Hematopoietic multipotent progenitor cell treated with erythropoietin and hydrocortisone succinate and interleukin-3 and kit ligand, for 15 days (in vitro differentiated cells): ENCODE data around the gene FBXL2.

Source experiments
- DNase-seq: peaks from one replicate; pipeline ENCODE4 v3.0.0-alpha.2; 2015; ENCODE audit warnings: low spot score

FBXL2 gene

GRCh38 chr3:33277193-33277882 lies at the start of gene FBXL2:
Gene FBXL2 (plus strand): TSS chr3:33277442. CDS start chr3:33277513, 71 bp downstream.
- no peak for DNase-seq

- no peak for DNase-seq
Measured at GRCh38 chr3:33229066-33229465, 48.2 kb upstream of the FBXL2 start.

DNA sequence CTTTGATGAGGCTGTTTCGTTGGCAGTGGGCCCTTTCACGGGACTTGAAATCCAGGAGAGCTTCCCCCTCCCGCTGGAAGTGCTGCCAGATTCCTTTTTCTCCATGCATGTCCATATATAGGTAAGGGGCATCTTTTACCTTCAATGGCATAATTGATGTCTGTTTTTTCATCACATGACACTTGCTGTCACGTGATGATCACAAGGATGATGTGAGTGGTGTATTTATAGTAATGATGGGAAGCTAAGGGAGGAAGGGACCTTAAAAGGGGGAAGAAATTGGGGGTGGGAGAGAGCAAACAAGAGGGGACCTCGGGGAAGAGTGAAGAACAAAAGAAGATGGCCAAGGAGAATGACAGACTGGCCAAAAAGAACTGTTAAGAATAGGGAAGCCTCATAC lies 47.3 kb upstream of the FBXL2 start:
- no peak for DNase-seq

DNA sequence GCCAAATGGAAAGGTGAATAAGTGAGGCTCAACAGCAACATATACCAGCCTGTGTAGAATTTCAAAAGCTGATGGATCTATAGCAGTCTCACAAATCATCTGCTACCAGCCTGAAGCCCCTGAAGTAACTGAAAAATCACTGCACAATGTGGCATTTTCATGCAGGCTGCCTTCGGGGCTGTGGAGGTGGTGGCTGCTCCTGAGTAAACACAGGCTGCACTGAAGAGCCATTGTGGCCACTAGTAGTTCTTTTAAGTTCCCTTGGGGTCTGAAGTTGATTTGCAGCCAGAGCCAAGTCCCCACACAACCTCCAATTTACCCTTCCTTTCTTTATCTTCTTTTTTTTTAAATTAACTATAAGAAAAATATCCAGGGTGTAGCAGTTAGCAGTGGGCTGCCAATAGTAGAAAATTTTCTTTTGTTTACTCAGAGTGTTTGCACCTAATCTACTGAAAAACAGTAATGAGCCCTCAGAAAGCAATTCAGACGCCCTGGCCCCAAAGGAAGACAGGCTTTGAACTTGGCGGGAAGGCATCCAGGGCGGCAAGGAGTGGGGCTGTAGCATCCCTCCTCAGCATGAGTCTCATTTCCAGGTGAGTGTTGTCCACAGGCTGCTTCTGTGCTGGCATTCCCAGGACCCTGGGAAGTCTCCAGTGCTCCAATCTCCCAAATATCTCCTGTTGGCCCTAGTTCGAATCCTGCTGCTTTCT lies 45.3 kb upstream of the FBXL2 start:
- no peak for DNase-seq

DNA sequence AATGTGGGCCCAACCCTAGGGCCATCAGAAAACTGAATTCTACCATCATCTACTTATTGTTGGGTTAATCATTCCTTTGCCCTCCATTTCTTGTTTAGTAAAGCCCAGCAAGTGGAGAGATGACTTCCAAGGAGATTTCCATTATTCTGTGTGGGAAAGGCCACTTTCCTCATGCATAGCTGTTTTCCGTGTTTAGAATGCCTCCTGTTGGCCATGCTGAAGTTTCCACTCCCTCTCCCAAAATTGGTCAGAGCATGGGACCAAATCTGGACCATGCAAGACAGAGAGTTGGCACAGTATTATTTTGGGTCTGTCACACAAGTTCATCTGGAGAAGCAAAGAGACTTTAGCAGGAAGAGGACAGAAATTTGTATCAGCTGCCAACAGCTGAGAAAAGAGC lies 43.4 kb upstream of the FBXL2 start:
- no peak for DNase-seq

DNA sequence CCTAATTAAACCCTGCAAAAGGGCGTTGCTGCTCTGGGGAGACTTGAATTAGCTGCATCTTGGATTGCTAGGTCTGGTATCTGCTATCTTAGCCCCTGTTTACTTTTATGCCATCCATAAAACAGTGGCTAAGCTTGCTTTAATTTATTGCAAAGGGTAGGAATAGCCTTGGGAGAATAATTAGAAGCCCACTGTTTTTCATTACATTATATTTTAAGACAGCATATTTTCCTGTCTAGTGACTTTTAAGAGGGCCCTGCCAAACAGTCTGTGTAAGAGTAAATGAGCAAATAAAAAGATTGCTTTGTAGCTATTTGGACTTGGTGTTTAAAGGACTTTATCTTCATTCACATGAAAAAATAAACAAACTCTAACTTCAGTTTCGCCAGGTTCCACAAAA lies 41.2 kb upstream of the FBXL2 start:
- DNase-seq: no peak

GRCh38 chr3:33237439-33237838 lies 39.8 kb upstream of the FBXL2 start:
- no peak for DNase-seq

- no peak for DNase-seq
Measured at GRCh38 chr3:33238923-33239322, 38.3 kb upstream of the FBXL2 start.

GRCh38 chr3:33240261-33240660 lies 37.0 kb upstream of the FBXL2 start:
- no peak for DNase-seq

DNA sequence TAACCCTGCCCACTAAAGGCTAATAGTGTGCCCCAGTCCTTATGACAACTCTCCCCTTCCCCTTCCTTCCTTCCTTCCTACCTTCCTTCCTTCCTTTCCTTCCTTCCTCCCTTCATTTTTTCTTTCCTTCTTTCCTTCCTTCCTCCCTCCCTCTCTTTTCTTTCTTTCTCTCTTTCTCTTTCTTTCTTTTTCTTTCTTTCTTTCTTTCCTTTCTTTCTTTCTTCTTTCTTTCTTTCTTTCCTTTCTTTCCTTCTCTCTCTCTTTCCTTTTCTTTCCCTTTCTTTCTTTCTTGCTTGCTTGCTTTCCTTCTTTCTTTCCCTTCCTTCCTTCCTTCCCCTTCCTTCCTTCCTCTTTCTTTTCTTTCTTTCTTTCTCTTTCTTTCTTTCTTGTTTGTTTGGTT lies 30.5 kb upstream of the FBXL2 start:
- DNase-seq: no peak

DNA sequence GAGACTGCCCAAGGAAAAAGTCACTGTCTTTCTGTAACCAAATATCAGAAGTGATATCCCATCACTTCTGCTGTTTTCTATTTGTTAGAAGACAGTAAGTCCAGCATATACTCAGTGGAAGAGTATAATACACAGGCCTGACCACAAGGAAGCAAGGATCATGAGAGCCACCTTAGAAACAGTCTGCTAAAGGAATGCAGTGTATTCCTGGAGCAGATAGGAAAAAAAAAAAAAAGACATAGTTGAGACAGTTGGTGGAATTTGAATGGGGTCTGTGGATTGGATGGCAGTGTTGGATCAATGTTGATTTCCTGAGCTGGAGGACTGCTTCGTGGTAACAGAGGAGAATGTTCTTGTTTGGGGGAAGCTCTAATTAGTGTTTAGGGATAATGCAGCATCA lies 26.5 kb upstream of the FBXL2 start:
- no peak for DNase-seq

GRCh38 chr3:33256249-33256648 lies 21.0 kb upstream of the FBXL2 start:
- DNase-seq: no peak

- no peak for DNase-seq
Measured at GRCh38 chr3:33260104-33260503, 17.1 kb upstream of the FBXL2 start.

GRCh38 chr3:33269385-33269784 lies 7.9 kb upstream of the FBXL2 start:
- DNase-seq: no peak

GRCh38 chr3:33271324-33271723 lies 5.9 kb upstream of the FBXL2 start:
- DNase-seq: no peak

- no peak for DNase-seq
Measured at GRCh38 chr3:33273628-33274027, 3.6 kb upstream of the FBXL2 start.

- no peak for DNase-seq
Measured at GRCh38 chr3:33278163-33278562, 921 bp downstream of the FBXL2 start.

DNA sequence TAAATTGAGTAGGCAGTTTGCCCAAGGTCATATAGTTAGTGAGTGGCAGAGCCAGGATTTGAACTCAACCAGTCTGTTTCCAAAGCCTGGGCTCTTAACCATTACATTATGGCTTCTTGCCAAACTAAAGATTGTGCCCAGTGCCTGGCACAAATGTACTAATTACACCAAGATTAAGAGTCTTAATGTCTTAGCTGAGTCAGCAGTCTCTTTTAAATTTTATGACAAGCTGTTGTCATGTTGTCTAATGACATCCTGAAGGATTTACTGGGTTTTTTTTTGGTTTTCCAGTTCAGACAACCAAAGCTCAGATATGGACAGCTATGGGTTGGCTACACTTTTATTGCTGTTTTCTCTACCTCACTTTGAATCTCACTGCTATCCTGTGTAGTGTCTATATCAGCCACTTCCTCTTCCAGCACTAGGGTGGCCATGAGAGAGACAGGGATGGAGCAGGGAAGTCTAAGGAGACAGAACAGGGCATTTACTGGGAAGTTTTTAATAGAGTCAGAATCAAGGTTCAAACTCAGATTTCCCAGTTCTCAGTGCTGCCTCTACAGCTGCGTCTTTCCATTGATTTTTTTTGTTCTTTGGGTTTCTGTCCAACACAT lies 10.5 kb downstream of the FBXL2 start:
- DNase-seq: no peak

GRCh38 chr3:33299395-33300081 lies 22.3 kb downstream of the FBXL2 start:
- DNase-seq: no peak

DNA sequence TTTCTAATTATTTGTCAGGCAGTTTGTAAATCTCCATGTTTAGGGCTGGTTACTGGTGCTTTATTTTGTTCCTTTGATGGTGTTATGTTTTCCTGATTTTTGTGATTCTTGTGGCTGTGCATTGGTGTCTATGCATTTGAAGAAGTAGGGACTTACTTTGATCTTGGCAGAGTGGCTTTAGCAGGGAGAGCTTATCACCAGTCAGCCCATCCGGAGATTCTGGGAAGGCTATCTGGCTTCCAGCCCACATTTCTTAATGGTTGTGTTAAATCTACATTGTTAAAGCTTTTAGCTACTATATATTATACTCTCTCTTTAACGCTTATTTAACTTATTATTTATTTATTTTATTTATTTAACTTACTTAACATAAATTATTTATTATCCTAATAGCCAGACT lies 35.1 kb downstream of the FBXL2 start:
- DNase-seq: no peak

GRCh38 chr3:33313331-33313730 lies 36.1 kb downstream of the FBXL2 start:
- DNase-seq: no peak

DNA sequence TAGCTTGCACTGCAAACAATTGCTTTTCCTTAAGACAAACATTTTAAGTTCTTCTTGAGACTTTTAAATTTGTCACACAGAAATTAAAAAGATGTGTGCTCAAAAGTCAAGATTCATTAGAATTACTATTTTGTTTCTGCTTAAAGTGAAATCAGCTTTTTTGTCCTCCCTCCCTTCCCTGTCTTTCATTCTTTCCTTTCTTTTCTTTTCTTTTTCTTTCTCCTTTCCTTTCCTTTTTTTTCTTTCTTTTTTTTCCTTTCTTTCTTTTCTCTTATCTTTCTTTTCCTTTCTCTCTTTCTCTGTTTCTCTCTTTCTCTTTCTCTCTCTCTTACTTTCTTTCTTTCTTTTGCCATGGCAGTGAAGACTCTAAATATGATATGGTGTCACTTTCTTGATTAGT lies 37.8 kb downstream of the FBXL2 start:
- no peak for DNase-seq

DNA sequence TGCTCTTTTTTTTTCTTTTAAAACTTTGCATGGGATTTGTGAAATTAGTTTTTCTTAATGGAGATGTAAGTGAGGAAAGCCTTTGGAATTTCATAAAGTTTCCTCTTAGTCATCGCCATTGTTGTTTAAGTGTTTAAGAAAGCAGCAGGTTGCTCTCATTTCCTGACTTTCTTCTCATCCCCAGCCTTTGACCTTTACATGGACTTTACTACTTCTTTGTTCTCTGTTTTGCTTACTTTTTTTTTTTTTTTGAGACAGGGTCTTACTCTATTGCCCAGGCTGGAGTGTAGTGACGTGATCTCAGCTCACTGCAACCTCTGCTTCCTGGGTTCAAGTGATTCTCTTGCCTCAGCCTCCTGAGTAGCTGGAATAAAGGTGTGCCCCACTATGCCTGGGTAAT lies 38.6 kb downstream of the FBXL2 start:
- DNase-seq: no peak
